IPS-NIHi7 (cell line): ENCODE data around the gene ARIH2.
A peak's percentile ranks its signal among the peaks of the same experiment; 100 is the strongest.

Experiments used
- DNase-seq: peaks from one replicate; pipeline ENCODE4 v3.0.0; 2012; ENCODE audit warnings: mixed read lengths; ENCODE audit errors: extremely low spot score

ARIH2 gene

GRCh38 chr3:48929358-48930035, 10.9 kb downstream of the ARIH2 start:
- DNase-seq, result no peak

GRCh38 chr3:48930590-48930989, 11.9 kb downstream of the ARIH2 start:
- no peak for DNase-seq

GRCh38 chr3:48931944-48932580, 13.4 kb downstream of the ARIH2 start:
- no peak for DNase-seq

GRCh38 chr3:48934333-48934991, 15.8 kb downstream of the ARIH2 start:
- DNase-seq, result no peak

GRCh38 chr3:48935530-48935929, 16.9 kb downstream of the ARIH2 start:
- DNase-seq, result no peak

- DNase-seq, result no peak
Measured at GRCh38 chr3:48938156-48938555, 19.5 kb downstream of the ARIH2 start.

- no peak for DNase-seq
Measured at GRCh38 chr3:48938689-48939088, 20.0 kb downstream of the ARIH2 start.

- no peak for DNase-seq
Measured at GRCh38 chr3:48945432-48945831, 26.8 kb downstream of the ARIH2 start.

GRCh38 chr3:48945891-48946549, 27.4 kb downstream of the ARIH2 start:
- no peak for DNase-seq

- no peak for DNase-seq
Measured at GRCh38 chr3:48949376-48949717, 30.7 kb downstream of the ARIH2 start.

GRCh38 chr3:48950051-48950450, 31.4 kb downstream of the ARIH2 start:
- DNase-seq, result no peak

- DNase-seq, result no peak
Measured at GRCh38 chr3:48951764-48952163, 33.1 kb downstream of the ARIH2 start.

GRCh38 chr3:48952510-48953118, 34.0 kb downstream of the ARIH2 start:
- DNase-seq, result peak; percentile 68

- no peak for DNase-seq
Measured at GRCh38 chr3:48957006-48957705, 38.5 kb downstream of the ARIH2 start.

- no peak for DNase-seq
Measured at GRCh38 chr3:48960841-48961413, 42.3 kb downstream of the ARIH2 start.

- no peak for DNase-seq
Measured at GRCh38 chr3:48962340-48962739, 43.7 kb downstream of the ARIH2 start.

- DNase-seq, result no peak
Measured at GRCh38 chr3:48962939-48963338, 44.3 kb downstream of the ARIH2 start.

- no peak for DNase-seq
Measured at GRCh38 chr3:48963591-48963990, 44.9 kb downstream of the ARIH2 start.

GRCh38 chr3:48966367-48966766, 47.7 kb downstream of the ARIH2 start:
- DNase-seq, result no peak

- DNase-seq, result no peak
Measured at GRCh38 chr3:48966876-48967361, 48.3 kb downstream of the ARIH2 start.

- DNase-seq, result no peak
Measured at GRCh38 chr3:48970586-48970985, 51.9 kb downstream of the ARIH2 start.
